ENCODE measurements around the gene RIPOR3.
"Not testable (repeated sequence)": the region's sequence is repeated elsewhere in the genome, so short reads cannot be mapped to it uniquely, and the experiment has no call there.

Gene RIPOR3

DNA sequence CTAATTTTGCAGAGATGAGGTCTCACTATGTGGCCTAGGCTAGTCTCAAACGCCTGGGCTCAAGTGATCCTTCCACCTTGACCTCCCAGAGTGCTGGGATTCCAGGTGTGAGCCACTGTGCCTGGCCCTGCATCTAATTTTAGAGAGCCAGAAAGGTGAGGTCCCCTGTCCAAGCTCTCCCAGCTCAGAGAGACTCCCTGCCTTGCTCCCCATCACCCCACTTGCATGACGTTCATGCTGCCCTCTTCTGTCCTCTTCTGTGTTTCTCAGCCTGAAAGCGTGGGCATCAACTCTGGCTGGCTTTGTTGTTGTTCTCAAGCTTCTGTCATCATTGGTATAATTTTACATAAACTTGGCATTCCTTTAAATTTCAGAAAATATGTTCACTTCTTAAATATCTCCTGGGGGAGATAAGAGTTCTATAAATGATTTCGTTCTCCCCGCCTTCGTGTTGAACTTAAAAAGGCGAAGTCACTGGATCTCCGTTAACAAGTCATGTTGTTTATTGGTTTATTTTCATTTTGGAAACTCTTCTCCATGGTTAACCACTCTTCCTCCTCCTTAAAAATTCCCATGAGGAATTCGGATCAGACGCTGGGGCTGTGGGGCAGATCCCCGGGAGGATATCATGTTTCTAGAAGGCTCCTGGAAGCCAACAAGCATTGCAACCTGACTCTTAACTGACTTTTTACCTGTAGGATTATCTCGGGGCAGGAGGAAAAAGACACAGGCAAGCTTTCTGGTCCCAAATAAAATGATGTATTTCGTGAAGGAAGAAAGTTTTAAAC, 26.8 kb upstream of the RIPOR3 start:
- in situ Hi-C loops (cut with MboI; ENCODE audit: low pct_unique_long_range_greater_than_20kb, low sequenced_read_pairs, unreplicated experiment): no loop called here
- no peak for DNase-seq (ENCODE audit: low spot score)
- TF ChIP-seq, protein P1, sequence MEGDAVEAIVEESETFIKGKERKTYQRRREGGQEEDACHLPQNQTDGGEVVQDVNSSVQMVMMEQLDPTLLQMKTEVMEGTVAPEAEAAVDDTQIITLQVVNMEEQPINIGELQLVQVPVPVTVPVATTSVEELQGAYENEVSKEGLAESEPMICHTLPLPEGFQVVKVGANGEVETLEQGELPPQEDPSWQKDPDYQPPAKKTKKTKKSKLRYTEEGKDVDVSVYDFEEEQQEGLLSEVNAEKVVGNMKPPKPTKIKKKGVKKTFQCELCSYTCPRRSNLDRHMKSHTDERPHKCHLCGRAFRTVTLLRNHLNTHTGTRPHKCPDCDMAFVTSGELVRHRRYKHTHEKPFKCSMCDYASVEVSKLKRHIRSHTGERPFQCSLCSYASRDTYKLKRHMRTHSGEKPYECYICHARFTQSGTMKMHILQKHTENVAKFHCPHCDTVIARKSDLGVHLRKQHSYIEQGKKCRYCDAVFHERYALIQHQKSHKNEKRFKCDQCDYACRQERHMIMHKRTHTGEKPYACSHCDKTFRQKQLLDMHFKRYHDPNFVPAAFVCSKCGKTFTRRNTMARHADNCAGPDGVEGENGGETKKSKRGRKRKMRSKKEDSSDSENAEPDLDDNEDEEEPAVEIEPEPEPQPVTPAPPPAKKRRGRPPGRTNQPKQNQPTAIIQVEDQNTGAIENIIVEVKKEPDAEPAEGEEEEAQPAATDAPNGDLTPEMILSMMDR (IDR thresholded peaks at IDR 0.05; ENCODE audit: extremely low read depth, insufficient read depth, missing control alignments): no peak

- TF ChIP-seq, protein P1 (IDR thresholded peaks at IDR 0.05; ENCODE audit: extremely low read depth, insufficient read depth, missing control alignments): no peak
- in situ Hi-C loops (cut with MboI; ENCODE audit: low pct_unique_long_range_greater_than_20kb, low sequenced_read_pairs, unreplicated experiment): no loop called here
- no peak for DNase-seq (ENCODE audit: low spot score)
These were observed 26.0 kb upstream of the RIPOR3 start for GRCh38 chr20:50717312-50717711.

DNA sequence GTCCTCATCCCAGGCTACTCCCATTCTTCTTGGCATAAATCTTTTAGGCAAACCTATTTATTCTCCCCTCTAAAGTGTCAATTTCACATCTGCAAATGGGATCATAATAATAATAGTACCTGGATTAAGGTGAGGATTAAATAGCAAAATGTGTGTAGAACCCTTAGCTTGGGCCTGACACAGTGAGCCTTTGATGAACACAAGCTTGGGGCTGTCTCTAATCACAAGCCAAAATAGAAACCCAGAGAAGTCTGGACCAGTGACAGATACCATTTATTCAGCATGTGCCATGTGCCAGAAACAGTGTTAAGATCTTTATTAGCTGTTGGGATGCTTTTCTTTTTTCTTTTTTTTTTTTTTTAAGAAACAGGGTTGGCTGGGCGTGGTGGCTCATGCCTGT, 25.2 kb upstream of the RIPOR3 start:
- DNase-seq (ENCODE audit: low spot score): no peak
- in situ Hi-C loops (cut with MboI; ENCODE audit: low pct_unique_long_range_greater_than_20kb, low sequenced_read_pairs, unreplicated experiment): no loop called here
- TF ChIP-seq, protein P1 (IDR thresholded peaks at IDR 0.05; ENCODE audit: extremely low read depth, insufficient read depth, missing control alignments): no peak

GRCh38 chr20:50715694-50716093, 24.4 kb upstream of the RIPOR3 start:
- DNase-seq (ENCODE audit: low spot score): no peak
- TF ChIP-seq, protein P1 (IDR thresholded peaks at IDR 0.05; ENCODE audit: extremely low read depth, insufficient read depth, missing control alignments): no peak
- in situ Hi-C loops (cut with MboI; ENCODE audit: low pct_unique_long_range_greater_than_20kb, low sequenced_read_pairs, unreplicated experiment): no loop called here

GRCh38 chr20:50714426-50714825, 23.1 kb upstream of the RIPOR3 start:
- DNase-seq (ENCODE audit: low spot score); in situ Hi-C loops (cut with MboI; ENCODE audit: low pct_unique_long_range_greater_than_20kb, low sequenced_read_pairs, unreplicated experiment): not testable (repeated sequence)

DNA sequence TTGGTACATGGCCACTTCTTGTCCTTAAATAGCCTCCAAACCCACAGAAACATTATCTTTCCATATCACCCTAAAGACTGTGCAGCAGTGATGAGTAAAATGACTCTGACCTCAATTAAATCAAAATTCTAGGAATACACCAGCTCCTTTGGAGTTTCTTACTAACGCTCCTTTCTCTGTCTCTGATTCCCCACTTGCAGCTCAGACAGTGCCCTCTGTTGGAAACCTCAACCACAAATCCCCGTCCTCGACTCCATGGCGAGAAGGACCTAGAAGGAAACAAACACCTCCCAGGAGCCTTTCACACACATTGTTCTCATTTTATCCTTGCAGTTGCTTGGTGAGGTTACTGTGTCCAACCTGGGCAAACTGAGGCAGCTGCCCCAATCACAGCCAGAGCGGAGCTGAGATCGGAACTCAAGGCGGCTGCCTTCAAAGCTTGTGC, 22.3 kb upstream of the RIPOR3 start:
- DNase-seq (ENCODE audit: low spot score): no peak
- TF ChIP-seq, protein P1 (IDR thresholded peaks at IDR 0.05; ENCODE audit: extremely low read depth, insufficient read depth, missing control alignments): no peak
- in situ Hi-C loops (cut with MboI; ENCODE audit: low pct_unique_long_range_greater_than_20kb, low sequenced_read_pairs, unreplicated experiment): no loop called here

- no peak for DNase-seq (ENCODE audit: low spot score)
- TF ChIP-seq, protein P1 (IDR thresholded peaks at IDR 0.05; ENCODE audit: extremely low read depth, insufficient read depth, missing control alignments): no peak
- in situ Hi-C loops (cut with MboI; ENCODE audit: low pct_unique_long_range_greater_than_20kb, low sequenced_read_pairs, unreplicated experiment): no loop called here
These were observed 21.7 kb upstream of the RIPOR3 start for GRCh38 chr20:50712771-50713656.

Measured in GM13977 (cell line).